Aorta (tissue), 5 donors: Measurements from ENCODE around the gene KRTAP12-2. TPM values are rescaled to one million over a fixed set of nuclear protein-coding genes. Genes with fewer than 3 reads are reported as not detected.
"Not testable (repeated sequence)": the region's sequence is repeated elsewhere in the genome, so short reads cannot be mapped to it uniquely, and the experiment has no call there.

Experiments used
- ATAC-seq: fragments of 200-7000 bp; cut with Tn5 transposase; one replicate; pipeline ENCODE4 v1.9.1; 2022; ENCODE audit warnings: moderate library complexity; ENCODE audit not compliant: low FRiP score
- DNase-seq, 2 donors: peaks; one replicate each; pipeline ENCODE4 v3.0.0-alpha.2; 2020
- H3K27ac ChIP-seq, 2 donors: one replicate each; pipeline ENCODE4 v1.5.1; 2013; ENCODE audit warnings: low read length in 2 of 2, mild to moderate bottlenecking in 2 of 2, moderate library complexity in 2 of 2, control low read depth in 1 of 2, inconsistent platforms in 1 of 2, low read depth in 1 of 2
- H3K27me3 ChIP-seq, 2 donors: one replicate each; pipeline ENCODE4 v1.6.1; 2013; ENCODE audit warnings: control low read depth in 1 of 2, low read length in 1 of 2, mild to moderate bottlenecking in 1 of 2, moderate library complexity in 1 of 2; ENCODE audit not compliant: insufficient read depth in 2 of 2, control insufficient read depth in 1 of 2
- H3K36me3 ChIP-seq, 2 donors: one replicate each; pipeline ENCODE4 v1.6.1; 2013; ENCODE audit warnings: control low read depth in 1 of 2, low read length in 1 of 2, mild to moderate bottlenecking in 1 of 2; ENCODE audit not compliant: insufficient read depth in 2 of 2, control insufficient read depth in 1 of 2
- H3K4me1 ChIP-seq, 2 donors: one replicate each; pipeline ENCODE4 v1.6.1; 2013; ENCODE audit warnings: low read length in 2 of 2, control low read depth in 1 of 2, mild to moderate bottlenecking in 1 of 2, moderate library complexity in 1 of 2; ENCODE audit not compliant: insufficient read depth in 2 of 2, control insufficient read depth in 1 of 2
- H3K4me3 ChIP-seq, 2 donors: one replicate each; pipeline ENCODE4 v1.5.1; 2013; ENCODE audit warnings: low read length in 2 of 2, control low read depth in 1 of 2, mild to moderate bottlenecking in 1 of 2
- H3K9me3 ChIP-seq: one replicate; pipeline ENCODE4 v1.6.1; 2013; ENCODE audit warnings: mild to moderate bottlenecking, low read length; ENCODE audit not compliant: control insufficient read depth
- WGBS, 2 donors: extraction: QIAGEN DNeasy Blood & Tissue Kit; methylation state at CpG; one replicate each; pipeline ENCODE4 v1.1.7; 2013; 5-methylcytosine and 5-hydroxymethylcytosine counted together
- intact Hi-C, 2 donors: fragments of 100-400 bp; cut with DNase I; formaldehyde crosslinking; loops; one replicate each; pipeline versions ENCODE4 v1.14.2 to v1.15.0; 2022
- polyA plus RNA-seq, 2 donors: library from polyadenylated mRNA; stranded (reverse); fragments of 200-250 nt; gene quantifications; one replicate each; pipeline ENCODE4 v1.2.3, GENCODE V29; 2013
- total RNA-seq, 2 donors: library from RNA; stranded (reverse); fragmentation: NEBNext Ultra II Directional; extraction: Animal tissue kit (Norgen Biotek cat#: 25700); gene quantifications; one replicate each; pipeline ENCODE4 v1.2.1, GENCODE V29; 2021
- donor health status: healthy with polysubstance abuse.
- donor health status: Bipolar disorder and iron deficiency.
- donor health status: DM: no; HTN: no; CAD: no.
- donor health status: DM: no; HTN: no; CAD: no.
- donor health status: DM: yes; HTN: yes; CAD: no.

Gene KRTAP12-2
- total and polyA plus RNA-seq, 4 donors: not detected

GRCh38 chr21:44643741-44644310, 22.9 kb downstream of the KRTAP12-2 start:
- H3K27me3 ChIP-seq: peaks cover 0 to 2% of the 10 kb centered on the region in 2 donors
- H3K4me1 ChIP-seq: no peaks in the 10 kb centered on the region
- intact Hi-C loops: no loop called here
- no peak for DNase-seq
- no peak for ATAC-seq
- H3K9me3 ChIP-seq: peaks cover 13% of the 10 kb centered on the region
- no peak overlapping the region for H3K4me3 ChIP-seq
- no peaks in the 10 kb centered on the region for H3K36me3 ChIP-seq
- 9 to 14% methylated on average over 14 of the region's 14 CpGs for WGBS, 2 donors
- H3K27ac ChIP-seq: no peak overlapping the region

DNA sequence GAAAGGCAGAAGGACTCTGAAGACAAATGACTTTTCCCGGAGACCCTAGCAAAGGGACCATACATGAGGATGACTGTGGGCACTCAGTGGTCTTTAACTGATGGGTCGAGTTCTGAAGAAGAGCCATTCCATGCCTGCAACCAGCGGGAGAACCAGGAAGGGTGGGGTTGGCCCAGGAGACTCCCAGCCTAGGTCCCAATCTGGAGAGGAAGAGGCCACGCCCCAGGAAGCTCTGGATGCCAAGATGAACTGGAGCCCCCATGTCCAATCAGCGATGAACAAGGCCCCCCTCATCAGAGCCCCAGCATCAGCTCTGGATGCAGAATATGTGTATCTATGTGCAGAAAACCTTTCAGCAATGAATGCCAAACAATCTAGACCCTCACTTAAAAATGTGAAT, 26.0 kb downstream of the KRTAP12-2 start:
- peaks cover 0 to 2% of the 10 kb centered on the region in 2 donors for H3K27me3 ChIP-seq
- no peak for DNase-seq
- intact Hi-C loops: no loop called here
- H3K36me3 ChIP-seq: no peaks in the 10 kb centered on the region
- peaks cover 13% of the 10 kb centered on the region for H3K9me3 ChIP-seq
- ATAC-seq: no peak
- no peak overlapping the region for H3K4me3 ChIP-seq
- no peak overlapping the region for H3K27ac ChIP-seq
- no peaks in the 10 kb centered on the region for H3K4me1 ChIP-seq
- WGBS, 2 donors: 92 to 95% methylated on average over 5 of the region's 5 CpGs

GRCh38 chr21:44639331-44639655, 27.4 kb downstream of the KRTAP12-2 start:
- Histone ChIP-seq H3K9me3 (peaks cover 13% of the 10 kb centered on the region), H3K27me3 (peaks cover 0 to 2% of the 10 kb centered on the region in 2 donors), H3K36me3 (no peaks in the 10 kb centered on the region), H3K4me1 (no peaks in the 10 kb centered on the region), H3K27ac (no peak overlapping the region), H3K4me3 (no peak overlapping the region)
- 83% methylated on average over 12 of the region's 12 CpGs for WGBS, 2 donors
- DNase-seq (no peak), ATAC-seq (no peak)
- intact Hi-C loops: no loop called here

DNA sequence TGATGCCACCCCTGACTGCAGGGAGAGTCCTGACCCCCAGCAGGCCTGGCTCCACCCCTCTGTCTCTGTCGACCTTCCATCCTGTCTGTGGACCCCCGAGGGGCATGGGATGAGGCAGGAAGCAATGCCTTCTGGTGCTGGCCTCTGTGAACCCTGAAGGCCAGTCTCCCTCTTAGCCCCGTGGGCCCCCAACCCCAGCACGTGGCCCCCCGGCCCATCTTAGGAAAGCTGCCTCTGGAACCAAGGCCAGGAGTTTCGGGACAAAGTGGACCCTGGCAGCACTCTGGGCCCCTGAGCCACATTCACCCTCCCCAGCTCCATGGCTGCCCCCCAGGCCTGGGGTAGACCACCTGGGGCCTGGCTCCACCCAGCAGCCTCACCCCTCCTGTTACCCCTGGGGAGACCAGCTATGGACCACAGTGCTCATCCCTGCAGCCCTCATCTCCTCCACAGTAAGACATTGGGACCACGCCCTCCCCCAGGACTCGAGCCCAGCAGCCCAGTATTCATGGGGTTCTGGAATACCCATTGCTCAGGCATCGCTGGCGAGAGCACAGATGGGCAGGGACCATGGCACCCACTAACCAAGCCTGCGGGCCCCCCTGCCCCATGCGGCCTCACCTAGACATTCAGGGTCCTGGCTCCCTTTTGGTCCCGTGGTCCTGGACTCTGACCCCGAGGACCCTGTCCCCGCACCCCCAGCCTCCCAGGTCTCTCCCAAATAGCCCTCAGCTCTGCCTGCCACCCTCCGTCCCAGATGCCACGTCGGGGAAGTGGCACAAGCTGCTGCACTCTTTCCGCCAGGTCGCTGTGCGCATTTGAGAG, 28.0 kb downstream of the KRTAP12-2 start:
- 81 to 83% methylated on average over 16 to 21 of the region's 21 CpGs for WGBS, 2 donors
- H3K9me3 ChIP-seq: peaks cover 11% of the 10 kb centered on the region
- H3K4me3 ChIP-seq, intact Hi-C loops, ATAC-seq, DNase-seq, H3K27ac ChIP-seq, H3K4me1 ChIP-seq, H3K36me3 ChIP-seq, H3K27me3 ChIP-seq: not testable (repeated sequence)

DNA sequence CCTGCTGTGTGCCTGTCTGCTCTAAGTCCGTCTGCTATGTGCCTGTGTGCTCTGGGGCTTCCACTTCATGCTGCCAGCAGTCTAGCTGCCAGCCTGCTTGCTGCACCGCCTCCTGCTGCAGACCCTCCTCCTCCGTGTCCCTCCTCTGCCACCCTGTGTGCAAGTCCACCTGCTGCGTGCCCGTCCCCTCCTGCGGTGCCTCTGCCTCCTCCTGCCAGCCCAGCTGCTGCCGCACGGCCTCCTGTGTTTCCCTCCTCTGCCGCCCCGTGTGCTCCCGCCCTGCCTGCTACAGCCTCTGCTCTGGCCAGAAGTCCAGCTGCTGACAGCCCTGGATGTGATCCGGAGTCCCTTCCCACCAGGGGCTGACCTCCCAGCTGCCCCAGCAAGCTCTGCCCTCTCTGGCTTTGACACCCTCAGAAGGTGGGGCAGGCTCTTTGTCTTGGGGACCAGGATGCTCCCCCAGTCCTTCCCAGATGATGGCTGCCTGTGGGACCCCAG, 28.8 kb downstream of the KRTAP12-2 start:
- intact Hi-C loops, H3K4me1 ChIP-seq, ATAC-seq, H3K27me3 ChIP-seq, H3K27ac ChIP-seq, DNase-seq, H3K4me3 ChIP-seq, H3K36me3 ChIP-seq: not testable (repeated sequence)
- peaks cover 11% of the 10 kb centered on the region for H3K9me3 ChIP-seq
- WGBS, 2 donors: 56 to 72% methylated on average over 9 to 12 of the region's 12 CpGs

GRCh38 chr21:44637018-44637850, 29.5 kb downstream of the KRTAP12-2 start, which contains the start of gene KRTAP10-10:
Gene KRTAP10-10, plus strand, starts transcription at chr21:44637356. Its CDS starts 62 bp downstream, at chr21:44637418.
- DNase-seq (no peak), ATAC-seq (no peak)
- no peaks in the 10 kb centered on the region for H3K4me1 ChIP-seq
- H3K36me3 ChIP-seq: no peaks in the 10 kb centered on the region
- WGBS, 2 donors: 67 to 78% methylated on average over 17 to 21 of the region's 21 CpGs
- H3K27me3 ChIP-seq: no peaks in the 10 kb centered on the region
- no peak within 1 kb of the TSS for H3K27ac ChIP-seq
- intact Hi-C loops: no loop called here
- no peak within 1 kb of the TSS for H3K4me3 ChIP-seq
- peaks cover 11% of the 10 kb centered on the region for H3K9me3 ChIP-seq

DNA sequence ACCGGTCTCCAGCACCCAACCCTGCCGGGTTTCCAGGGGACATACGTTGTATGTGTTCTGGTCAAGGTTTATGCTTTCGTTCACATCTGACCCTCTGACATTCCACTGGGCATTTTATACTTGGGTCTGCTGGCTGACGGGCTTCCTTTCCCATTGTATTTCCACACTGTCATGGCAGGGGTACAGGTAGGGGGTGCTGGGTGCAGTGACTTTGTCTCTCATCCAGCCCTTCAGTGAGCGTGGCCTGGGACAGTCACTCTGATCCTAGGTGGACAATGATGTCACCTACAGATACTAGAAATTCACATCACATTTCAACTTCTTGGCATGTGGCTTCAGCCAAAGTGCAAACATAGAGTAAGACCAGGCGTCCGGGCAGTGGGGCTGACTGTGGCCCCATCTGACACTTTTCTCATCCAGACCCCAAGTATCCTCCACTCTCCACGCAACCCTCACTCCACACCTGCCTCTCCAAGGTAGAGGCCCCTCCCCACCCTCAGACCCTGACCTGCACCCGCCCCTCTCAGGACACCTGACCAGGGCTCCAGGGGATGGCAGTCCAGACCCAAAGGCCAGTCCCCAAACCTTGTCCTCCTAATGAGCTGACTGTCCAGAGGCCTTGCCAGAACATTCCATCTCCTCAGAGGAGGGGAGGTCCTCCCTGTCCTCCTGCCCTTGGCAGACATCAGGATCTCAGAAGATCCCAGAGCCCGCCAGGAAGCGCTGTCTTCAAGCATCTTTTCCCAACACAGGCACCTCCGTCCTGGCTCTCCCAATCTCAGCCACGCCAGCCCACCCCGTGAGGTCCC, 30.3 kb downstream of the KRTAP12-2 start:
- Histone ChIP-seq H3K4me1 (no peaks in the 10 kb centered on the region), H3K27ac (no peak overlapping the region), H3K36me3 (no peaks in the 10 kb centered on the region), H3K27me3 (no peaks in the 10 kb centered on the region), H3K4me3 (no peak overlapping the region), H3K9me3 (peaks cover 11% of the 10 kb centered on the region)
- no peak for ATAC-seq
- WGBS, 2 donors: 87 to 91% methylated on average over 15 of the region's 15 CpGs
- DNase-seq: no peak
- intact Hi-C loops: no loop called here

- Histone ChIP-seq H3K4me1 (no peaks in the 10 kb centered on the region), H3K36me3 (no peaks in the 10 kb centered on the region), H3K27ac (no peak overlapping the region), H3K9me3 (no peaks in the 10 kb centered on the region), H3K4me3 (no peak overlapping the region), H3K27me3 (no peaks in the 10 kb centered on the region)
- WGBS, 2 donors: 71 to 90% methylated on average over 1 of the region's 1 CpG
- DNase-seq (no peak), ATAC-seq (no peak)
- intact Hi-C loops: no loop called here
Measured at GRCh38 chr21:44632067-44632466, 34.7 kb downstream of the KRTAP12-2 start.
